ENCODE results near the gene MCM3. TPM values are rescaled to one million over a fixed set of nuclear protein-coding genes. Genes with fewer than 3 reads are reported as not detected.

MCM3 gene
- total RNA-seq, 1 donor from 2014 or later: 21.6 TPM

DNA sequence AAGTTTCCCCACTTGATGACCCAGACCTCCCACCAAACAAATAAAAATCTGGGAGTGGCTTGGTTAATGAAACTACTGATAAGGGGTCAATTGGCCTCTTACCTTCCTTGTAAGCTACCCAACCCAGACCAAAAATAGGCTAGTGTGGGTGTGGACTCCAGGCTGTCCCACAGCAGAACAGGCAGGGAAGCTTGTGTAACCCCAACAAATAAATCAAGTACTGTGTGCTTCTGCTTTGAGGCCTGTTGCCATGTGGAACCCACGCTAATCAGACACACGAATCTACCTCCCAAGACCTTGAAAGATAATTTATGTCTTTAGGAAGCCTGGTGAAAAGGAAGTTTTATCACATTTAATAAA is 43.7 kb upstream of the MCM3 start:
- Histone ChIP-seq H3K27me3 (ENCODE audit: insufficient read depth, low read length) (no peaks in the 10 kb centered on the region), H3K4me1 (ENCODE audit: insufficient read depth, low read length) (no peaks in the 10 kb centered on the region), H3K4me2 (ENCODE audit: low read length) (no peak overlapping the region), H3K36me3 (ENCODE audit: insufficient read depth, low read length) (no peaks in the 10 kb centered on the region), H3K79me2 (ENCODE audit: insufficient read depth, low read length) (no peaks in the 10 kb centered on the region), H3K9ac (ENCODE audit: low read length) (no peak overlapping the region), H4K20me1 (ENCODE audit: insufficient read depth, low read length) (no peaks in the 10 kb centered on the region), H2AFZ (ENCODE audit: low read depth, low read length) (no peak overlapping the region), H3K27ac (ENCODE audit: low read depth, low read length) (no peak overlapping the region), H3K9me3 (ENCODE audit: insufficient read depth, low read depth, low read length) (no peaks in the 10 kb centered on the region), H3K4me3 (ENCODE audit: insufficient read depth, low read depth, low read length) (no peak overlapping the region)
- Mint-ChIP-seq H3K4me3 (ENCODE audit: unreplicated experiment) (no peak overlapping the region), H3K4me1 (ENCODE audit: low read depth, unreplicated experiment) (peaks cover 5% of the 10 kb centered on the region), H3K9me3 (ENCODE audit: unreplicated experiment) (no peaks in the 10 kb centered on the region), H3K27ac (ENCODE audit: unreplicated experiment) (no peak overlapping the region), H3K27me3 (ENCODE audit: low read depth, unreplicated experiment) (peaks cover 10% of the 10 kb centered on the region), H3K36me3 (ENCODE audit: low read depth, unreplicated experiment) (no peaks in the 10 kb centered on the region)
- TF ChIP-seq EZH2 (IDR thresholded peaks at IDR 0.05; ENCODE audit: insufficient read depth, low read length): no peak
- TF ChIP-seq, protein P1, sequence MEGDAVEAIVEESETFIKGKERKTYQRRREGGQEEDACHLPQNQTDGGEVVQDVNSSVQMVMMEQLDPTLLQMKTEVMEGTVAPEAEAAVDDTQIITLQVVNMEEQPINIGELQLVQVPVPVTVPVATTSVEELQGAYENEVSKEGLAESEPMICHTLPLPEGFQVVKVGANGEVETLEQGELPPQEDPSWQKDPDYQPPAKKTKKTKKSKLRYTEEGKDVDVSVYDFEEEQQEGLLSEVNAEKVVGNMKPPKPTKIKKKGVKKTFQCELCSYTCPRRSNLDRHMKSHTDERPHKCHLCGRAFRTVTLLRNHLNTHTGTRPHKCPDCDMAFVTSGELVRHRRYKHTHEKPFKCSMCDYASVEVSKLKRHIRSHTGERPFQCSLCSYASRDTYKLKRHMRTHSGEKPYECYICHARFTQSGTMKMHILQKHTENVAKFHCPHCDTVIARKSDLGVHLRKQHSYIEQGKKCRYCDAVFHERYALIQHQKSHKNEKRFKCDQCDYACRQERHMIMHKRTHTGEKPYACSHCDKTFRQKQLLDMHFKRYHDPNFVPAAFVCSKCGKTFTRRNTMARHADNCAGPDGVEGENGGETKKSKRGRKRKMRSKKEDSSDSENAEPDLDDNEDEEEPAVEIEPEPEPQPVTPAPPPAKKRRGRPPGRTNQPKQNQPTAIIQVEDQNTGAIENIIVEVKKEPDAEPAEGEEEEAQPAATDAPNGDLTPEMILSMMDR (IDR thresholded peaks at IDR 0.05; ENCODE audit: insufficient read depth, low read depth, low read length): no peak
- DNase-seq (ENCODE audit: low read depth) (no peak), FAIRE-seq (no peak)

DNA sequence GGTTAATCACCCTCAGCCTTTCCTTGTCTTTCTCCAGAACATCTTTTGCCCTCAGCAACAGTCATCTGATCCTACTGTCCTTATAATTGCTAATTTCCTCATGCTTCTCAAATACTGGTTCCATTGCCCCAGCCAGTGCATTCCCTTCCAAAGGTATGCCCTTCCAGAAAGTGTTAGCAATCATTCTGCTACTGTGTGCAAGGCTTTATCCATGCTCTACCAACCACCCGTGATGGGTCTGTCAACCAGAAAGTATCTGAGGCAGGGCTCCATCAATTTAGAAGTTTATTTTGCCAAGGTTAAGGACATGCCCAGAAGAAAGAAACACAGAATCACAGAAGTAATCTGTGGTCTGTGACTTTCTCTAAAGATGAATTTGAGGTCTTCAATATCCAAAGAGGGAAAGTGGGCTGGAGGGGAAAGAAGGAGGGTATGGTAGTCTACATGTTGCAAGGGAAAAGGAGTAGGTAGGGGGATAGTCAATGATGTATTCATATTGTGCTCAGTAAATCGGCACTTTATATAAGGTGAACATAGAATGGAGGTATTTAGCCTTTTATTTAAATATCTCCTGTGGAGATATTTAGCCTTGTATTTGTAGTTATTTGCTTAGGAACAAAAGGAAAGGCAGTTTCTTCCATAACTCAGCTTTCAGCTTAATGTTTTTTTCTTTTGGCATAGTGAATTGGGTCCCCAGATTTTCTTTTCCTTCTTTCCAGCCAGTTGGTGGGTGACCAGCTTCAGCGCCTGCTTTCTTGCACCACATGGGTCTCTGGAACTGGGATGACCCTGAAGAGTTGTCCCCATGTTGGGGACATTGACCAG is 42.2 kb upstream of the MCM3 start:
- no peak overlapping the region for H3K4me3 ChIP-seq (ENCODE audit: insufficient read depth, low read depth, low read length)
- H3K36me3 Mint-ChIP-seq (ENCODE audit: low read depth, unreplicated experiment): no peaks in the 10 kb centered on the region
- no peak overlapping the region for H3K4me2 ChIP-seq (ENCODE audit: low read length)
- H3K4me3 Mint-ChIP-seq (ENCODE audit: unreplicated experiment): peak overlapping the region; percentile 17
- no peak overlapping the region for H3K9ac ChIP-seq (ENCODE audit: low read length)
- H2AFZ ChIP-seq (ENCODE audit: low read depth, low read length): no peak overlapping the region
- no peaks in the 10 kb centered on the region for H3K9me3 Mint-ChIP-seq (ENCODE audit: unreplicated experiment)
- H4K20me1 ChIP-seq (ENCODE audit: insufficient read depth, low read length): no peaks in the 10 kb centered on the region
- no peaks in the 10 kb centered on the region for H3K9me3 ChIP-seq (ENCODE audit: insufficient read depth, low read depth, low read length)
- H3K27ac ChIP-seq (ENCODE audit: low read depth, low read length): no peak overlapping the region
- no peaks in the 10 kb centered on the region for H3K79me2 ChIP-seq (ENCODE audit: insufficient read depth, low read length)
- peaks cover 19% of the 10 kb centered on the region for H3K27me3 Mint-ChIP-seq (ENCODE audit: low read depth, unreplicated experiment)
- H3K4me1 Mint-ChIP-seq (ENCODE audit: low read depth, unreplicated experiment): peaks cover 5% of the 10 kb centered on the region
- H3K4me1 ChIP-seq (ENCODE audit: insufficient read depth, low read length): no peaks in the 10 kb centered on the region
- FAIRE-seq (no peak), DNase-seq (ENCODE audit: low read depth) (no peak)
- TF ChIP-seq EZH2 (IDR thresholded peaks at IDR 0.05; ENCODE audit: insufficient read depth, low read length): no peak
- TF ChIP-seq, protein P1 (IDR thresholded peaks at IDR 0.05; ENCODE audit: insufficient read depth, low read depth, low read length): no peak
- H3K36me3 ChIP-seq (ENCODE audit: insufficient read depth, low read length): no peaks in the 10 kb centered on the region
- H3K27me3 ChIP-seq (ENCODE audit: insufficient read depth, low read length): no peaks in the 10 kb centered on the region
- no peak overlapping the region for H3K27ac Mint-ChIP-seq (ENCODE audit: unreplicated experiment)
